Midbrain (tissue), 1 donor: Measurements from ENCODE around the gene ZNF282.

Experiments
- DNase-seq: peaks from one replicate; lab custom pipeline; 2025; lab: John Stamatoyannopoulos, UW

ZNF282 gene

GRCh38 chr7:149191851-149192250 lies 3.5 kb upstream of the ZNF282 start:
- no peak for DNase-seq

- DNase-seq = no peak
Observed at GRCh38 chr7:149194799-149195179, 557 bp upstream of the ZNF282 start.

GRCh38 chr7:149196151-149196704 lies 882 bp downstream of the ZNF282 start:
- no peak for DNase-seq

GRCh38 chr7:149196705-149197171 lies 1.4 kb downstream of the ZNF282 start:
- DNase-seq = no peak

GRCh38 chr7:149197675-149198074 lies 2.3 kb downstream of the ZNF282 start:
- no peak for DNase-seq

- no peak for DNase-seq
Observed at GRCh38 chr7:149198161-149198816, 2.9 kb downstream of the ZNF282 start.

GRCh38 chr7:149199234-149199995 lies 4.1 kb downstream of the ZNF282 start:
- no peak for DNase-seq

- no peak for DNase-seq
Observed at GRCh38 chr7:149202831-149203231, 7.5 kb downstream of the ZNF282 start.

GRCh38 chr7:149205690-149206381 lies 10.5 kb downstream of the ZNF282 start:
- no peak for DNase-seq

GRCh38 chr7:149207324-149208035 lies 12.1 kb downstream of the ZNF282 start:
- DNase-seq = no peak

- no peak for DNase-seq
Observed at GRCh38 chr7:149209518-149210269, 14.3 kb downstream of the ZNF282 start.

- no peak for DNase-seq
Observed at GRCh38 chr7:149210551-149210950, 15.2 kb downstream of the ZNF282 start.

- DNase-seq = no peak
Observed at GRCh38 chr7:149214020-149214720, 18.8 kb downstream of the ZNF282 start.

- no peak for DNase-seq
Observed at GRCh38 chr7:149216402-149216801, 21.1 kb downstream of the ZNF282 start.

- no peak for DNase-seq
Observed at GRCh38 chr7:149217570-149217969, 22.2 kb downstream of the ZNF282 start.

- no peak for DNase-seq
Observed at GRCh38 chr7:149218469-149219420, 23.4 kb downstream of the ZNF282 start.

- DNase-seq = no peak
Observed at GRCh38 chr7:149220534-149220933, 25.2 kb downstream of the ZNF282 start.

- no peak for DNase-seq
Observed at GRCh38 chr7:149223176-149223575, 27.8 kb downstream of the ZNF282 start.

- DNase-seq = no peak
Observed at GRCh38 chr7:149223761-149224160, 28.4 kb downstream of the ZNF282 start.
